PC-3 (cell line): ENCODE data around the gene UMODL1. TPM values are rescaled to one million over a fixed set of nuclear protein-coding genes. Genes with fewer than 3 reads are reported as not detected.

Experiments used
- ATAC-seq: fragments of 200-7000 bp; cut with Tn5 transposase; 2 replicates; pipeline ENCODE4 v1.9.1; 2020; ENCODE audit warnings: mild to moderate bottlenecking, moderate library complexity
- BruUV-seq: library from RNA; stranded (reverse); fragments of 400-500 nt; replicated peaks from 2 replicates; lab custom pipeline; 2021; lab: Mats Ljungman, UMichigan
- CTCF ChIA-PET: fragments of 300-600 bp; sonication (Branson Sonifier 250); formaldehyde crosslinking; loops from one replicate; lab custom pipeline; 2022; ENCODE audit warnings: antibody characterized with exemption; lab: Charles Lee
- POLR2A ChIA-PET: fragments of 300-600 bp; sonication (Branson Sonifier 250); formaldehyde crosslinking; loops from one replicate; lab custom pipeline; 2022; ENCODE audit warnings: antibody characterized with exemption; ENCODE audit not compliant: unreplicated experiment; lab: Charles Lee
- DNase-seq: peaks from one replicate; pipeline ENCODE4 v3.0.0-alpha.2; 2015
- H2AFZ ChIP-seq: fragments of 300-600 bp; sonication (generic); 2 replicates; pipeline ENCODE4 v1.6.0; 2016; ENCODE audit warnings: antibody characterized with exemption, low read length
- H3F3A ChIP-seq: fragments of 300-600 bp; sonication (generic); one replicate; pipeline ENCODE4 v1.6.0; 2017; ENCODE audit warnings: antibody characterized with exemption, low read length, control low read depth, mild to moderate bottlenecking; ENCODE audit not compliant: unreplicated experiment
- H3K27ac ChIP-seq: fragments of 300-600 bp; sonication (generic); 2 replicates; pipeline ENCODE4 v1.5.1; 2016; ENCODE audit warnings: mild to moderate bottlenecking, low read length
- H3K27me3 ChIP-seq: fragments of 300-600 bp; sonication (generic); 2 replicates; pipeline ENCODE4 v1.6.1; 2016; ENCODE audit warnings: low read length, mixed read lengths
- H3K36me3 ChIP-seq: fragments of 300-600 bp; sonication (generic); 2 replicates; pipeline ENCODE4 v1.6.1; 2016; ENCODE audit warnings: low read depth, mixed run types, low read length, mixed read lengths
- H3K4me1 ChIP-seq: fragments of 300-600 bp; sonication (generic); 2 replicates; pipeline ENCODE4 v1.5.1; 2016; ENCODE audit warnings: low read length; ENCODE audit not compliant: insufficient read depth
- H3K4me2 ChIP-seq: fragments of 300-600 bp; sonication (generic); 2 replicates; pipeline ENCODE4 v1.6.0; 2016; ENCODE audit warnings: low read length
- H3K4me3 ChIP-seq: fragments of 300-600 bp; sonication (generic); 2 replicates; pipeline ENCODE4 v1.5.1; 2016; ENCODE audit warnings: mild to moderate bottlenecking, low read length, mixed read lengths
- H3K79me2 ChIP-seq: fragments of 300-600 bp; sonication (generic); 2 replicates; pipeline ENCODE4 v1.6.1; 2017; ENCODE audit warnings: low read length, mixed read lengths
- H3K9ac ChIP-seq: fragments of 300-600 bp; sonication (generic); 2 replicates; pipeline ENCODE4 v1.6.0; 2016; ENCODE audit warnings: mild to moderate bottlenecking, low read length
- H3K9me2 ChIP-seq: fragments of 300-600 bp; sonication (generic); replicated peaks from 2 replicates; pipeline ENCODE4 v1.6.1; 2016; ENCODE audit warnings: mixed run types, low read length, mixed read lengths
- H3K9me3 ChIP-seq: fragments of 300-600 bp; sonication (generic); 2 replicates; pipeline ENCODE4 v1.6.1; 2016; ENCODE audit warnings: low read length, mixed read lengths
- H4K20me1 ChIP-seq: fragments of 300-600 bp; sonication (generic); 2 replicates; pipeline ENCODE4 v1.6.1; 2016; ENCODE audit warnings: low read length, mixed read lengths
- CTCF ChIP-seq: fragments of 300-600 bp; sonication (generic); conservative IDR thresholded peaks from 2 replicates; pipeline ENCODE4 v1.5.1; 2017; ENCODE audit warnings: antibody characterized with exemption, low read depth, mild to moderate bottlenecking, low read length
- EZH2 ChIP-seq: fragments of 300-600 bp; sonication (generic); IDR thresholded peaks from one replicate; pipeline ENCODE4 v1.6.1; 2017; ENCODE audit warnings: antibody characterized with exemption, mild to moderate bottlenecking, low read length; ENCODE audit not compliant: unreplicated experiment
- EZH2phosphoT487 ChIP-seq: fragments of 300-600 bp; sonication (generic); IDR thresholded peaks from 2 replicates; pipeline ENCODE4 v1.6.1; 2018; ENCODE audit warnings: mild to moderate bottlenecking, antibody characterized with exemption, low read length, borderline replicate concordance
- intact Hi-C: fragments of 100-400 bp; cut with micrococcal nuclease; formaldehyde crosslinking; loops from 2 replicates; pipeline ENCODE4 v1.9.0; 2023
- total RNA-seq: library from RNA; depleted of rRNA; stranded (reverse); fragments of >200 nt; gene quantifications from 2 replicates; pipeline ENCODE4 v1.2.3, GENCODE V29; 2014

Gene UMODL1
- total RNA-seq, 1 experiment from 2014 or later = not detected

GRCh38 chr21:42027822-42028765, 43.0 kb upstream of the UMODL1 start:
- no peak overlapping the region for H3K4me3 ChIP-seq
- no peaks in the 10 kb centered on the region for H3K27me3 ChIP-seq
- H3K9me2 ChIP-seq = no peaks in the 10 kb centered on the region
- H3K36me3 ChIP-seq = no peaks in the 10 kb centered on the region
- DNase-seq (no peak), ATAC-seq (no peak)
- intact Hi-C loops = no loop called here
- H3K4me1 ChIP-seq = no peaks in the 10 kb centered on the region
- ChIA-PET CTCF (no interaction called here), POLR2A (no interaction called here)
- H2AFZ ChIP-seq = no peak overlapping the region
- no TSS peak for BruUV-seq
- no peaks in the 10 kb centered on the region for H4K20me1 ChIP-seq
- no peaks in the 10 kb centered on the region for H3K9me3 ChIP-seq
- H3K4me2 ChIP-seq = no peak overlapping the region
- H3F3A ChIP-seq = no peaks in the 10 kb centered on the region
- H3K27ac ChIP-seq = no peak overlapping the region
- TF ChIP-seq EZH2 (no peak), CTCF (no peak), EZH2phosphoT487 (no peak)
- no peaks in the 10 kb centered on the region for H3K79me2 ChIP-seq
- no peak overlapping the region for H3K9ac ChIP-seq

DNA sequence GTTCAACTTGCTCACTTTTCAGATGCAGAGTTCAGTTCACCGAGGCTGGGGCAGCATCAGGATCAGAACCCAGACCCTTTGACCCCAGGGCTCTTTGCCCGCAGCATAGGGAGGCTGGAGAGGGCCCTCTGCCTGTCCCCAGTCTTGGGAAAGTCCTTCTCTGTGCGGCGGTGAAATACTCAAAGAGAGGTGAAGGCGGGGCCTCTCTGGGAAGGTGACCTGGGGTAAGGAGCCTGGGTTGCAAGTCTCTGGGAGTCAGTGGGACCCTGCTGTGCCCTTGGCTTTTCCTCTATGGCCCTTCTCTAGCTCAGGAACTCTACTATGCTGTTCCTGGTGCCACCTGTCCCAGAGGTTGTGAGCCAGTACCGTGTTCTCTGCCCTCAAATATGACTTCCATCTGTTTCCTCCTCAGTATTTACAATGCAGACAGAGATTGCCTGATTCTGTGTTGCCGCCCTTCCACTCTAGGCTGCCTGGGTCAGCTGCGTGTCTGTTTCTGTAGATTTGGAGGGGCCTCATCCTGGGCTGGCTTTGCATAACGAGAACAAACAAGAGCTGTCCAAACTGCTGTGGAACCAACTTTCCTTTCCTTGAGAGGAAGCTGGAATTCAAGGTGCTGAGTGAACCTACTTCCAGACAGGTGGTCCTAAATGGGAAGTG, 42.2 kb upstream of the UMODL1 start:
- H3K4me3 ChIP-seq = no peak overlapping the region
- H3K4me1 ChIP-seq = no peaks in the 10 kb centered on the region
- ATAC-seq = no peak
- H3K27ac ChIP-seq = no peak overlapping the region
- H4K20me1 ChIP-seq = no peaks in the 10 kb centered on the region
- CTCF ChIA-PET = no interaction called here
- no peaks in the 10 kb centered on the region for H3F3A ChIP-seq
- H3K4me2 ChIP-seq = no peak overlapping the region
- H3K9me2 ChIP-seq = no peaks in the 10 kb centered on the region
- H2AFZ ChIP-seq = no peak overlapping the region
- H3K79me2 ChIP-seq = no peaks in the 10 kb centered on the region
- intact Hi-C loops = no loop called here
- DNase-seq = no peak
- no peak for TF ChIP-seq CTCF
- no peak for TF ChIP-seq EZH2phosphoT487
- TF ChIP-seq EZH2 = no peak
- POLR2A ChIA-PET = no interaction called here
- no peaks in the 10 kb centered on the region for H3K9me3 ChIP-seq
- H3K27me3 ChIP-seq = no peaks in the 10 kb centered on the region
- H3K9ac ChIP-seq = no peak overlapping the region
- H3K36me3 ChIP-seq = no peaks in the 10 kb centered on the region
- no TSS peak for BruUV-seq

GRCh38 chr21:42030311-42030710, 40.8 kb upstream of the UMODL1 start:
- H4K20me1 ChIP-seq = no peaks in the 10 kb centered on the region

More at GRCh38 chr21:42030311-42030710, 40.8 kb upstream of the UMODL1 start:
- Histone ChIP-seq H3K79me2 (no peaks in the 10 kb centered on the region), H3K4me3 (no peak overlapping the region), H3K27me3 (no peaks in the 10 kb centered on the region), H3K36me3 (no peaks in the 10 kb centered on the region), H3F3A (no peaks in the 10 kb centered on the region), H3K9me3 (no peaks in the 10 kb centered on the region), H3K9ac (no peak overlapping the region), H2AFZ (no peak overlapping the region), H3K27ac (no peak overlapping the region), H3K4me1 (no peaks in the 10 kb centered on the region), H3K9me2 (no peaks in the 10 kb centered on the region), H3K4me2 (no peak overlapping the region)
- POLR2A ChIA-PET = no interaction called here
- ATAC-seq (no peak), DNase-seq (no peak)
- TF ChIP-seq EZH2phosphoT487 (no peak), EZH2 (no peak), CTCF (no peak)
- no TSS peak for BruUV-seq
- intact Hi-C loops = no loop called here
- CTCF ChIA-PET = no interaction called here
